ENCODE data around the gene ST8SIA5. TPM values are rescaled to one million over a fixed set of nuclear protein-coding genes. Genes with fewer than 3 reads are reported as not detected.

Gene ST8SIA5
- polyA plus RNA-seq, 2 donors = 0.02 to 0.06 TPM

- no peaks in the 10 kb centered on the region for H3K9me3 ChIP-seq (ENCODE audit: control insufficient read depth in 2 of 2, insufficient read depth in 1 of 2, low read depth in 1 of 2, low read length in 1 of 2)
- H3K4me3 ChIP-seq (ENCODE audit: low read depth in 1 of 2, low read length in 2 of 2) = no peak overlapping the region
- no peak overlapping the region for H3K27ac ChIP-seq (ENCODE audit: low read depth in 2 of 2, low read length in 1 of 2)
- no peaks in the 10 kb centered on the region for H3K27me3 ChIP-seq (ENCODE audit: control insufficient read depth in 1 of 2, insufficient read depth in 2 of 2, low read length in 2 of 2)
- H3K4me1 ChIP-seq (ENCODE audit: control insufficient read depth in 2 of 2, insufficient read depth in 2 of 2, low read length in 1 of 2) = peaks cover under 1 to 2% of the 10 kb centered on the region in 2 donors
- no peaks in the 10 kb centered on the region for H3K36me3 ChIP-seq (ENCODE audit: control insufficient read depth in 2 of 2, insufficient read depth in 2 of 2, low read length in 1 of 2)
- 84 to 89% methylated on average over 5 of the region's 5 CpGs for WGBS, 2 donors
Observed at GRCh38 chr18:46629361-46629760, 127.5 kb downstream of the ST8SIA5 start.

- H3K4me3 ChIP-seq (ENCODE audit: low read depth in 1 of 2, low read length in 2 of 2) = no peak overlapping the region
- H3K27me3 ChIP-seq (ENCODE audit: control insufficient read depth in 1 of 2, insufficient read depth in 2 of 2, low read length in 2 of 2) = no peaks in the 10 kb centered on the region
- 72 to 76% methylated on average over 5 of the region's 5 CpGs for WGBS, 2 donors
- H3K27ac ChIP-seq (ENCODE audit: low read depth in 2 of 2, low read length in 1 of 2) = no peak overlapping the region
- no peaks in the 10 kb centered on the region for H3K9me3 ChIP-seq (ENCODE audit: control insufficient read depth in 2 of 2, insufficient read depth in 1 of 2, low read depth in 1 of 2, low read length in 1 of 2)
- peaks cover 2% of the 10 kb centered on the region in 2 donors for H3K4me1 ChIP-seq (ENCODE audit: control insufficient read depth in 2 of 2, insufficient read depth in 2 of 2, low read length in 1 of 2)
- H3K36me3 ChIP-seq (ENCODE audit: control insufficient read depth in 2 of 2, insufficient read depth in 2 of 2, low read length in 1 of 2) = no peaks in the 10 kb centered on the region
Observed at GRCh38 chr18:46628206-46628605, 128.6 kb downstream of the ST8SIA5 start.

GRCh38 chr18:46627136-46627535 lies 129.7 kb downstream of the ST8SIA5 start:
- Histone ChIP-seq H3K4me1 (ENCODE audit: control insufficient read depth in 2 of 2, insufficient read depth in 2 of 2, low read length in 1 of 2) (peaks cover 2% of the 10 kb centered on the region in 2 donors), H3K9me3 (ENCODE audit: control insufficient read depth in 2 of 2, insufficient read depth in 1 of 2, low read depth in 1 of 2, low read length in 1 of 2) (no peaks in the 10 kb centered on the region), H3K27ac (ENCODE audit: low read depth in 2 of 2, low read length in 1 of 2) (no peak overlapping the region), H3K27me3 (ENCODE audit: control insufficient read depth in 1 of 2, insufficient read depth in 2 of 2, low read length in 2 of 2) (no peaks in the 10 kb centered on the region), H3K4me3 (ENCODE audit: low read depth in 1 of 2, low read length in 2 of 2) (no peak overlapping the region), H3K36me3 (ENCODE audit: control insufficient read depth in 2 of 2, insufficient read depth in 2 of 2, low read length in 1 of 2) (no peaks in the 10 kb centered on the region)
- 52 to 64% methylated on average over 2 of the region's 2 CpGs for WGBS, 2 donors

- Histone ChIP-seq H3K4me3 (ENCODE audit: low read depth in 1 of 2, low read length in 2 of 2) (no peak overlapping the region), H3K36me3 (ENCODE audit: control insufficient read depth in 2 of 2, insufficient read depth in 2 of 2, low read length in 1 of 2) (no peaks in the 10 kb centered on the region), H3K27me3 (ENCODE audit: control insufficient read depth in 1 of 2, insufficient read depth in 2 of 2, low read length in 2 of 2) (no peaks in the 10 kb centered on the region), H3K4me1 (ENCODE audit: control insufficient read depth in 2 of 2, insufficient read depth in 2 of 2, low read length in 1 of 2) (peaks cover 2% of the 10 kb centered on the region in 2 donors), H3K9me3 (ENCODE audit: control insufficient read depth in 2 of 2, insufficient read depth in 1 of 2, low read depth in 1 of 2, low read length in 1 of 2) (no peaks in the 10 kb centered on the region), H3K27ac (ENCODE audit: low read depth in 2 of 2, low read length in 1 of 2) (no peak overlapping the region)
- WGBS, 2 donors = 65 to 92% methylated on average over 5 of the region's 5 CpGs
Observed at GRCh38 chr18:46625069-46625468, 131.8 kb downstream of the ST8SIA5 start.

- H3K9me3 ChIP-seq (ENCODE audit: control insufficient read depth in 2 of 2, insufficient read depth in 1 of 2, low read depth in 1 of 2, low read length in 1 of 2) = no peaks in the 10 kb centered on the region
- H3K4me1 ChIP-seq (ENCODE audit: control insufficient read depth in 2 of 2, insufficient read depth in 2 of 2, low read length in 1 of 2) = peaks cover 2% of the 10 kb centered on the region in 2 donors
- no peaks in the 10 kb centered on the region for H3K36me3 ChIP-seq (ENCODE audit: control insufficient read depth in 2 of 2, insufficient read depth in 2 of 2, low read length in 1 of 2)
- 81 to 85% methylated on average over 11 of the region's 11 CpGs for whole genome bisulfite sequencing, 2 donors
- H3K27me3 ChIP-seq (ENCODE audit: control insufficient read depth in 1 of 2, insufficient read depth in 2 of 2, low read length in 2 of 2) = no peaks in the 10 kb centered on the region
- no peak overlapping the region for H3K4me3 ChIP-seq (ENCODE audit: low read depth in 1 of 2, low read length in 2 of 2)
- H3K27ac ChIP-seq (ENCODE audit: low read depth in 2 of 2, low read length in 1 of 2) = no peak overlapping the region
Observed at GRCh38 chr18:46624127-46624526, 132.7 kb downstream of the ST8SIA5 start.

GRCh38 chr18:46623541-46623940 lies 133.3 kb downstream of the ST8SIA5 start:
- H3K4me3 ChIP-seq (ENCODE audit: low read depth in 1 of 2, low read length in 2 of 2) = no peak overlapping the region
- H3K27ac ChIP-seq (ENCODE audit: low read depth in 2 of 2, low read length in 1 of 2) = no peak overlapping the region
- no peaks in the 10 kb centered on the region for H3K9me3 ChIP-seq (ENCODE audit: control insufficient read depth in 2 of 2, insufficient read depth in 1 of 2, low read depth in 1 of 2, low read length in 1 of 2)
- no peaks in the 10 kb centered on the region for H3K36me3 ChIP-seq (ENCODE audit: control insufficient read depth in 2 of 2, insufficient read depth in 2 of 2, low read length in 1 of 2)
- 38 to 42% methylated on average over 10 of the region's 10 CpGs for WGBS, 2 donors
- peaks cover 2% of the 10 kb centered on the region in 2 donors for H3K4me1 ChIP-seq (ENCODE audit: control insufficient read depth in 2 of 2, insufficient read depth in 2 of 2, low read length in 1 of 2)
- no peaks in the 10 kb centered on the region for H3K27me3 ChIP-seq (ENCODE audit: control insufficient read depth in 1 of 2, insufficient read depth in 2 of 2, low read length in 2 of 2)

- Histone ChIP-seq H3K27me3 (ENCODE audit: control insufficient read depth in 1 of 2, insufficient read depth in 2 of 2, low read length in 2 of 2) (no peaks in the 10 kb centered on the region), H3K27ac (ENCODE audit: low read depth in 2 of 2, low read length in 1 of 2) (no peak overlapping the region), H3K36me3 (ENCODE audit: control insufficient read depth in 2 of 2, insufficient read depth in 2 of 2, low read length in 1 of 2) (no peaks in the 10 kb centered on the region), H3K4me1 (ENCODE audit: control insufficient read depth in 2 of 2, insufficient read depth in 2 of 2, low read length in 1 of 2) (peaks cover 2% of the 10 kb centered on the region in 2 donors), H3K9me3 (ENCODE audit: control insufficient read depth in 2 of 2, insufficient read depth in 1 of 2, low read depth in 1 of 2, low read length in 1 of 2) (no peaks in the 10 kb centered on the region), H3K4me3 (ENCODE audit: low read depth in 1 of 2, low read length in 2 of 2) (no peak overlapping the region)
- 75 to 86% methylated on average over 3 of the region's 3 CpGs for WGBS, 2 donors
Observed at GRCh38 chr18:46622999-46623398, 133.9 kb downstream of the ST8SIA5 start.

GRCh38 chr18:46622451-46622850 lies 134.4 kb downstream of the ST8SIA5 start:
- no peak overlapping the region for H3K27ac ChIP-seq (ENCODE audit: low read depth in 2 of 2, low read length in 1 of 2)
- H3K9me3 ChIP-seq (ENCODE audit: control insufficient read depth in 2 of 2, insufficient read depth in 1 of 2, low read depth in 1 of 2, low read length in 1 of 2) = no peaks in the 10 kb centered on the region
- H3K36me3 ChIP-seq (ENCODE audit: control insufficient read depth in 2 of 2, insufficient read depth in 2 of 2, low read length in 1 of 2) = no peaks in the 10 kb centered on the region
- 92 to 97% methylated on average over 4 of the region's 4 CpGs for WGBS, 2 donors
- H3K27me3 ChIP-seq (ENCODE audit: control insufficient read depth in 1 of 2, insufficient read depth in 2 of 2, low read length in 2 of 2) = no peaks in the 10 kb centered on the region
- peaks cover 2% of the 10 kb centered on the region in 2 donors for H3K4me1 ChIP-seq (ENCODE audit: control insufficient read depth in 2 of 2, insufficient read depth in 2 of 2, low read length in 1 of 2)
- no peak overlapping the region for H3K4me3 ChIP-seq (ENCODE audit: low read depth in 1 of 2, low read length in 2 of 2)

GRCh38 chr18:46621871-46622270 lies 135.0 kb downstream of the ST8SIA5 start:
- Histone ChIP-seq H3K9me3 (ENCODE audit: control insufficient read depth in 2 of 2, insufficient read depth in 1 of 2, low read depth in 1 of 2, low read length in 1 of 2) (no peaks in the 10 kb centered on the region), H3K4me3 (ENCODE audit: low read depth in 1 of 2, low read length in 2 of 2) (no peak overlapping the region), H3K4me1 (ENCODE audit: control insufficient read depth in 2 of 2, insufficient read depth in 2 of 2, low read length in 1 of 2) (peaks cover 2% of the 10 kb centered on the region in 2 donors), H3K27ac (ENCODE audit: low read depth in 2 of 2, low read length in 1 of 2) (no peak overlapping the region), H3K36me3 (ENCODE audit: control insufficient read depth in 2 of 2, insufficient read depth in 2 of 2, low read length in 1 of 2) (no peaks in the 10 kb centered on the region), H3K27me3 (ENCODE audit: control insufficient read depth in 1 of 2, insufficient read depth in 2 of 2, low read length in 2 of 2) (no peaks in the 10 kb centered on the region)
- 54 to 77% methylated on average over 2 of the region's 2 CpGs for WGBS, 2 donors

- no peaks in the 10 kb centered on the region for H3K27me3 ChIP-seq (ENCODE audit: control insufficient read depth in 1 of 2, insufficient read depth in 2 of 2, low read length in 2 of 2)
- H3K27ac ChIP-seq (ENCODE audit: low read depth in 2 of 2, low read length in 1 of 2) = no peak overlapping the region
- H3K4me3 ChIP-seq (ENCODE audit: low read depth in 1 of 2, low read length in 2 of 2) = no peak overlapping the region
- H3K36me3 ChIP-seq (ENCODE audit: control insufficient read depth in 2 of 2, insufficient read depth in 2 of 2, low read length in 1 of 2) = no peaks in the 10 kb centered on the region
- peaks cover 2% of the 10 kb centered on the region in 2 donors for H3K4me1 ChIP-seq (ENCODE audit: control insufficient read depth in 2 of 2, insufficient read depth in 2 of 2, low read length in 1 of 2)
- 62 to 75% methylated on average over 6 of the region's 6 CpGs for WGBS, 2 donors
- no peaks in the 10 kb centered on the region for H3K9me3 ChIP-seq (ENCODE audit: control insufficient read depth in 2 of 2, insufficient read depth in 1 of 2, low read depth in 1 of 2, low read length in 1 of 2)
Observed at GRCh38 chr18:46621111-46621766, 135.6 kb downstream of the ST8SIA5 start.

Measured in esophagus (tissue), 2 donors.